ENCODE data around the gene VIPR1.

DNA sequence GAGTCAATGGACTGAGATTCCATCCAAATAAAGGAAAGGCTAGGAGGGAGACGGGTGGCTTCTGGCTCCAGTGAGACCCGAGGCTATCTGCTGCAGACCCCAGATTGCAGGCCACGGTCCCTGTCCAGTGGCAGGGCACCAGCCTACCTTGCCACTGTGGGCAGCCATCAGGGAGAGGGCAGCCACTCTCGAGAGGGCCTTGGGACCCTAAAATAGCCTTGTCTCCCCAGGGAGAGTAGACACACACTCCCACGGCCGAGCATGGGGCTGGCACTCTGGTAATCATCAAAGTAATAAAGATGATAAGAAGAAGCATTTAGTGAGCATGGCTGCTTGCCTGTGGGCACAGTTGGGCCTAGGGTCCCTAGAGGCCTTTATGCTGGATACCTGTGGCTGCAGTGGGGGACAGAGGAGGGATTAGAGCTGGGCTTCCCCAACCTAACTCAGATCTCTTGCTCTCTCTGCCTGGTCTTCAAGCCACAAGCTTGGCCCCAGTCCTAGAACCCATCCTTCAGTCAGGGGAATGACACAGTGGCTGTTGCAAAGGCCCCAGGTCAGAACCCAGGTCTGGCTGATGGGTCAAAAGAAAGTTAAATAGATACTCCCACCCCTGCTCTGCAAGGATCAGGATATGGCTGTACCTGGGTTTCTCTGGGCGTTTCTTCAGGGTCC lies 9.2 kb upstream of the VIPR1 start:
- TF ChIP-seq, protein P1, sequence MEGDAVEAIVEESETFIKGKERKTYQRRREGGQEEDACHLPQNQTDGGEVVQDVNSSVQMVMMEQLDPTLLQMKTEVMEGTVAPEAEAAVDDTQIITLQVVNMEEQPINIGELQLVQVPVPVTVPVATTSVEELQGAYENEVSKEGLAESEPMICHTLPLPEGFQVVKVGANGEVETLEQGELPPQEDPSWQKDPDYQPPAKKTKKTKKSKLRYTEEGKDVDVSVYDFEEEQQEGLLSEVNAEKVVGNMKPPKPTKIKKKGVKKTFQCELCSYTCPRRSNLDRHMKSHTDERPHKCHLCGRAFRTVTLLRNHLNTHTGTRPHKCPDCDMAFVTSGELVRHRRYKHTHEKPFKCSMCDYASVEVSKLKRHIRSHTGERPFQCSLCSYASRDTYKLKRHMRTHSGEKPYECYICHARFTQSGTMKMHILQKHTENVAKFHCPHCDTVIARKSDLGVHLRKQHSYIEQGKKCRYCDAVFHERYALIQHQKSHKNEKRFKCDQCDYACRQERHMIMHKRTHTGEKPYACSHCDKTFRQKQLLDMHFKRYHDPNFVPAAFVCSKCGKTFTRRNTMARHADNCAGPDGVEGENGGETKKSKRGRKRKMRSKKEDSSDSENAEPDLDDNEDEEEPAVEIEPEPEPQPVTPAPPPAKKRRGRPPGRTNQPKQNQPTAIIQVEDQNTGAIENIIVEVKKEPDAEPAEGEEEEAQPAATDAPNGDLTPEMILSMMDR (IDR thresholded peaks at IDR 0.05): no peak
- TF ChIP-seq POLR2A (IDR thresholded peaks at IDR 0.05): no peak
- TF ChIP-seq POLR2AphosphoS5 (IDR thresholded peaks at IDR 0.05): no peak
